HG03108 (cell line): ENCODE measurements around the gene TRAM2.
"Not testable (repeated sequence)": the region's sequence is repeated elsewhere in the genome, so short reads cannot be mapped to it uniquely, and the experiment has no call there.

Experiments used
- ATAC-seq: cut with Tn5 transposase; IDR thresholded peaks from one replicate; pipeline ENCODE4 v1.9.1; 2021; ENCODE audit warnings: moderate library complexity; ENCODE audit not compliant: unreplicated experiment

TRAM2 gene

DNA sequence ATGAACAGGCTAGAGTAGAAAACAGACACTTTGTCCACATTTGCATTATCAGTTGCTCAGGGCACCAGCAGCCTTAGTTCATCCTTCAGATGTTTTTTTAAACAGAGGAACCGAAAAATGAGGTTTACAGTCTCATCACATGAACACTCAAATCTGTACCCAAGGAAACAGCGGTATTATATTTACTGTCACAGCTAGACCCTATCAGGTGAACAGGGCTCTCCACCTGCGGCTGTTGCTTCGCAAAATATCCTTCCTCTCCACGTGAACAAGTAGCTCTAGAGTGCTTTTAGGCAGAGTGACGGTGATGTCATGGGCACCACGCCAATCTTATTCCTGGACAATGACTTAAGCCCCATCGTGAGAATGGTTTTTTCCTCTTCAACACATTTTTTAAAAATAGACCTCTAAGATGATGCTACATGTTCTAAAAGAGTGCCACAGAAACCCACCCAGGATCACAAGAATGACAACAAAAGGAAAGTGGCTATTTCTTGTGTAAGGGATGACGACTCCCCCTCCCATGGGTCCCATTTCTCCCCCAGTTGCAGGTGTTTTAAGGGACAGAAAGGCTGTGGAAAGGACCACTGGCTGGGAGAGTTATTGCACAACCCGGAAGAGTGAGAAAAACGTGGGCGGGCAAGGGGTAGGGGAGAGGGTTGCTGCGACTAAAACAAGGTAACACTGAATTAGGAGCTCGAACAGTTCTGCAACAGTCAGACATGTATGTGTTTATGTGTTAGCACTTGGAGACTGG is 79.0 kb downstream of the TRAM2 start:
- ATAC-seq, result peak; percentile 81

DNA sequence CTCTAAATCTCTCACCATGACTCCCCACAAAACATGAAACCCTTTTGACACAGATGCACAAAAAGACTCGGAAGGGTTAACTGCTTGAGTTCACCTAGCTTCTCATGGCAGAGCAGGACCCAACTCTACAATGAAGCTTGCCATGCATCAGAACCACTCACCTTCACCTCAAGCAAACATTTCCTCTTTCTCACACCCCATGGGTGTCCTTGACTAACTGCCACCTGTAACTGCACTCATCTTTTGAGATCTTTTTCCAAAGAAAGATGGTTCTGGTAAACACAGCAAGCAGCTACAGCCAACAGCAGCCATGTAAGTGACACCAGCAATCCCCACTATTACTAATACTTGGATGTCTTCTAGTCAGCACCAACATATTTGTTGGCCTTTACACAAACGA is 80.2 kb downstream of the TRAM2 start:
- no peak for ATAC-seq

DNA sequence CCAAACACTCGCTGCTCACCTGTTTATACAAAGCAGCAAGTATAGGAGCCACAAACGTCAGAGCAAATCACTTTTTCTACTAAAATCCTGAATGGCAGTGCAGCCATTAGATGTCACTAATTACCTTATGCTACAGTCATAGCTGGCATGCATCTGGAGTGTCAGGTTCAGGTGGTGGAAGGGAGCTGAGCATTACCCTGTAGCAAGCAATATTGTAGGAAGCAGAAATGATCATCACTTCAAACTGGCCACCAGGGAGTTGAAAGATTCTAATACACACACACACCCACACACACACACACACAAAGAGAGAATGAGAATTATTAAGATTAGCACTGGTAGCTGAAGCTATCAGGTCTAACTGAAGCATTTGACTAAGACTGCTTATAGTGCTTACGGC is 80.9 kb downstream of the TRAM2 start:
- no peak for ATAC-seq

DNA sequence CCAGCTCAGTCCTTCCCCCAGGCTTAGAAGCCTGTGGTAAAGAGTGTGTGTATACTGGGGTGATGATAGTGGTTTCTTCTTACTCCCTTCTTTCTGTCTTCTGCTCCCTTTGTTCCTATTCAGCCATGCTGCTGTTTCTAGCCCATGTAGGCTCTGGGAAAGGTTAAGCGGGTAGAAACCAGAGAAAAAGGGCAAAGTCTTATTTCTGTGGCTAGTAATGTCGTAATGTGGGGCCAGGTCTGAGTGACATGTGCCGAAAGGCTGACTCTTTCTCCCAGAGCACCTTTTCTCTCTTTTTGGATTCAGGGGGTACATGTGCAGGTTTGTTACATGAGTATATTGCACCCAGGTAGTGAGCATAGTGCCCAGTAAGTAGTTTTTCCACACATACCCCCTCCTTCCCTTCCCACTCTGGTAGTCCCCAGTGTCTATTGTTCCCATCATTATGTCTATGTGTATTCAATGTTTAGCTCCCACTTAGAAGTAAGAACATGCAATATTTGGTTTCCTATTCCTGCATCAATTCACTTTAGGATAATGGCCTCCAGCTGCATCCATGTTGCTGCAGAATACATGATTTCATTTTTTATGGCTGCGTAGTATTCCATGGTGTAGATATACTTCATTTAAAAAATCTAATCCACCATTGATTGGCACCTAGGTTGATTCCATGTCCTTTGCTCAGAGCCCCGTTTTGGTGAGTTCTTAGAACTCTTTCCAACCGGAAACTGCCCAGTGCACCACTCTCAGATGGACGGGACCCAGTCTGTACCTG is 82.4 kb downstream of the TRAM2 start:
- ATAC-seq, result no peak

DNA sequence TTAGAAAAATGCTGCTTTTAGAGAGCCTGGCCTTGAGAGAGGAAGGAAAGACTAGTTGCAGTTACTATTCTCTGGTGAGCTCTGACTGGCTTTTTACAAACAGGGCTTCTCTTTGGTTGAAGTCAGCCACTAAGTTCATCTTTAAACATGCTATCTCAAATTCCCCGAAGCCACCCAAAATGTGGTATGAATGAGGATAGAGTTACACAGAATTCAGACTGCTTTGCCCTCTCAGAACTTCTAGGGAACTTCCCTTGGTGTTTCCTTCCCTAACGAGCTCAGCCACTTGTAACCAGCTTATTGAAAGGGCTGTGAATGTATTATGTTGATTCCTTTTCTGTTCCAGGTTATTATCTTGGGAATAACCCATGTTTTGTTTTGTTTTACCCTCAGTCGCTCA is 83.2 kb downstream of the TRAM2 start:
- peak; percentile 13 for ATAC-seq

DNA sequence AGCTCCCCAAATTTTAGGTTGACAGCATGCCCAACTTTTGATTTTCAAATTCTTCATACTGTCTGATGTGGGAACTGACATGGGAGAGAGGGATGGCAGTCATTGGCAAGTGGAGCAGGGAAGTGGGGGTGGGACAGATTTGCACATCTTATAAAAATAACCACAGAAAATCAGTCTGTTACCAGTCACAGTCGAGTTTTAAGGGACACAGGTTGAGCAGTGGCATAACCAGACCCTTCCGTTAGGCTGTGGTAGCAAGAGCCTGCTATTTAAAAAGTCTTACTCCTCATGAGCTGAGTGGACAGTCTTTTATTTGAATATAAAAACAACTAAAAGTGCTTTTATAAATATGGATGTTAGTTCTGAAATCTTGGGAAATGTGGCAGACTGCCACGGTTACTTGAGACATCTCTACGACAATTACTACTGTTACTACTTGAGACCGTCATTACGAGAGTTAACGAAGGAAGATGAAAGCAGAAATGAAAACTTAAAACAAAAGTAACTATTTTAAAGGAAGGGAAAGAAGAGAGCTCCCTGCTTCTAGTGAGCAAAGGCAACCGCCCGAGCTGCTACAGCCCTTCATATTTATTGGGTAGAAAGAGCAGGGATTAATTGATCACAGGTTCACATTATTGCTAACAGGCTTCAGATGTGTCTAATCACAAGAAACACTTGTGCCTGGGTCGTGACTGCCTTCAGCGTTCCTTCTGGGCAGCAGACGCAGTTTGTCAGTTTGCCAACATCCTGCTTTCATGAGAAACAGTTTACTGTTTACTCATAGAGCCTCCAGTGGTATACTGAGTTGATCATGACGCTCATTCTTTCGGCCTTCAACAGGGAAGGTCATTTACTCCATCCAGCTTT is 85.4 kb downstream of the TRAM2 start:
- peak; percentile 54 for ATAC-seq

DNA sequence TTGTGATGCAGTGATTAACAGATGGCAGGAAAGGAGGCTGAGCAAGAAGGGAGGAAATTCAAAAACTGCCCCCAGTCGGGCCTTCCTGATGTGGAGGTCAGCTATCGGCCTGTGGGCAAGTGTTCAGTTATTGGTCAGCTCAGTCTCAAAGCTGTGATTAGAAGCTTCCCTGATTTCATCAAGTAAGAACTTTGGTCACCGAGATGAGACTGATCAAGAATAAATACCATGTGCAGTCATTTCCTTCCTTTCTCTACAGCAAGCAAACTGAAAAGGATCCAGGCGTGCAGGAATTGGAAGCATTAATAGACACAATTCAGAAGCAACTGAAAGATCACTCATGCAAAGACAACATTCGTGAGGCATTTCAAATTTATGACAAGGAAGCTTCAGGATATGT is 87.0 kb downstream of the TRAM2 start:
- ATAC-seq, result no peak

DNA sequence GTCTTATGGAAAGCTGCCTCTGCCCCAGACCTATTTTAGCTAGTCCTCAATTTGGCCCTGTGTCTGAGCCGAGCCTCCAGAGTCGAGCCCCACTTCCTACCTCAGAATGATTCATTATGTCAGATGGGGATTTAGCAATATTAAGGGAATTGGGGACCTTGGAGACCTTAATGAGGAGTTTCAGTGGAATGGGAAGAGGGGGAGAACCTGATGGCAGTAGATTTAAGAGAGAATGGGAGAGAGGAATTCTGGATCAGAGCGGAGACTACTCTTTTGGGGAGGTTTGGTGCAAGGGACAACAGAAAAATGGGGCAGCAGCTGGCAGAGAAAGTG is 93.2 kb downstream of the TRAM2 start:
- ATAC-seq, result no peak

DNA sequence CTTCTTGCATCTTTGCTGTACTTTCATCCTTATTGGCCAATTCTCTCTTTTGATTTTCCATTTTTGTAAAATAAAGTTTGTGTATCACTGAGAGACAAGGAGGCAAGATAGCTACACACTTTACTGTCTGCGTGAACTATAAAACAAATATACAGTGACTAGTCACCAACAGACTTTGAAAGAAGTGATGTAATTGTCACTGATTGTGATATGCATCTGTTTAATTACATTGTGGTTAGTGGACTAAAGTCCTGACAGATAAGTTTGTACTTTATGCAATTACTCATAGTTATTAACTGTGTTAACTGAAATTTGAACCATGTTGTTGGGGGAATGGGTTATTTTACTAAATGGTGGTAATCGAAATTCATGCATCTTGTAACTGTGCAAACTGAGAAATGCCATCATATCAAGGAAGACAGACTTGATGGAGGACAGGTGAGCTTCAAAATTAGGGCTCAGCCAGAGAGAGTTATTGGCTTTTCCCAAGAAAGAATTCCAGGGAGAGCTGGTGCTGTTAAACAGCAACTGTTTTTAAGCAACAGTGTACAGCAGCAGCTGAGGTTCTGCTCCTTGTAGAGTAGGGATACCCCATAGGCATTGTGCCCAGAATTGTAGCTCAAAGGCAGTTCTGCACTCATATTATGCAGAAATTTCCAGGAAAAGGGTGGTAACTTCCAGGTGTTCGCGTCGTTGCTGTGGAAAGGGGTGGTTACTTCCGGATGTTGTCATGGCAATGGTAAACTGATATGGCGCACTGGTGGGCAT is 93.8 kb downstream of the TRAM2 start:
- ATAC-seq, result no peak

DNA sequence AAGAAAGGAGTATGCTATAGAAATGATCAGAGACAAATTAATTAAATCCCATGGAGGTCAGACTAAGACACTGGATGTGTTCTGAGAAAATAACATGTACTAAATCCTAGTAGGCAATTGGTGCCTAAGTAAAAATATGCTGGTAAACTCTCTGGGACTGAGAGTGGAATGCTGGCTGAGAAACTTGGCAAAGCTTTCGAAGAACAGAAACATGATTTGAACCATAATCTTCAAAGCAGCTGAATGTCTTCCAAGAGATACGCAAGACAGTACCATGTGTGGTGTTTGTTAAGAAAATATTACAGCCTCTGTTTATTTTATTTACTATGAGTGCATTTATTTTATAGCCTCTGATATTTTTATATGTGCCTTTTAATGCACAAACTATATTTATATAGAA is 101.6 kb downstream of the TRAM2 start:
- ATAC-seq, result no peak

DNA sequence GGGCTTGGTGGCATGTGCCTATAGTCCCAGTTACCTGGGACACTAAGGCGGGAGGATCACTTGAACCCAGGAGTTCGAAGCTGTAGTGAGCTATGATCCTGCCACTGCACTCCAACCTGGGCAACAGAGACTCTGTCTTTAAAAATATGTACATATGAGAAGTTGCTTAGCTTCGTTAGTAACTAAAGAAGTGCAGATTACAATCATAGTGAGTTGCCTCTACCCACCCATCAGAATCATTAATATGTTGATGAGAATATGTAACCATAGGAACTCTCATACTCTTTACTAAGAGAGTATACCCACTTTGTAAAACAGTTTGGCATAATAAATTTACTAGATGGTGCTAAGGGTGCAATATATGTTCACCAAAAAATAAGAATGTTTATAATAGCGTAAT is 102.7 kb downstream of the TRAM2 start:
- ATAC-seq, result no peak

DNA sequence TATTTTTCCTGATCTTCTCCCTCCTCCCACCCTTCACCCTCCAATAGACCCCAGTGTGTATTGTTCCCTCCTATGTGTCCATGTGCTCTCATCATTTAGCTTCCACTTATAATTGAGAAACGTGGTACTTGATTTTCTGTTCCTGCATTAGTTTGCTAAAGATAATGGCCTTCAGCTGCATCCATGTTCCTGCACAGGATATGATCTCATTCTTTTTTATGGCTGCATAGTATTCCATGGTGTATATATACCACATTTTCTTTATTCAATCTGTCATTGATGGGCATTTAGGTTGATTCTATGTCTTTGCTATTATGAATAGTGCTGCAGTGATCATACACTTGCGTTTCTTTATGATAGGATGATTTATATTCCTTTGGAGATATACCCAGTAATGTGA is 115.7 kb downstream of the TRAM2 start:
- ATAC-seq, result not testable (repeated sequence)

DNA sequence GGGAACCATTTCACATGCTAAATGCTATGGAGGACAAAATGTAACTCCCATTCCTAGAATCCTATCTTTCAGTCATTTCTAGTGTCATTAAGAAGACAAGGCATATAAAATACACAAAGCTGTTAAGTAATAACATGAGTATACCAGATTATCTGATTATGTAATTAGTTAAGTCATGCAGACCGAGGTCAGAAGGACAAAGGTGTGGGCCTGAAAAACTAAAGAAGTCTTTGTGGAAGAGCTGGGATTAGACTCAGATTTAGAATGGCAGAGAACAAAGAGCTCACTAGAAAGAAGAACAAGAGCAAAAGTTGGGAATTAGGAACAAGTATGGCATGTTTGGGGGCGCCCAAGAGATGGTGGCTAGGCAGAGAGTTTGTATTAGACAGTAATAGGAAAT is 119.8 kb downstream of the TRAM2 start:
- no peak for ATAC-seq

DNA sequence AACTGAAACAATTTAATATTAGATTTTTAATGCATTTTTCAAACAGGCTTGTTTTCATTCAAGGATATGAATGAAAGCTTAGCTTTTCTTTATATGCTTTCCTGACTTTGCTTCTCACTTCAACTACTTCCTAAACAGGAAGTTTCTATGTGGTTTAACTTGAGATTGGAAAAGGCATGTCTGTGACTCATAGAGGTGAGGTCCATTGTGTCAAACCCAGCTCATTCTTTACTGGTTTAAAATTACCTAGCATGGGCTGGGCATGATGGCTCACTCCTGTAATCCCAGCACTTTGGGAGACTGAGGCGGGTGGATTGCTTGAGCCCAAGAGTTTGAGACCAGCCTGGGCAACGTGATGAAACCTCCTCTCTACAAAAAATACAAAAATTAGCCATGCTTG is 122.3 kb downstream of the TRAM2 start:
- no peak for ATAC-seq
